Astrocyte (in vitro differentiated cells and primary cell): ENCODE data around the gene CENPF.

Experiments
- CTCF ChIP-seq: IDR thresholded peaks from 2 replicates; pipeline ENCODE4 v1.5.1; 2011; ENCODE audit warnings: low read depth, mild to moderate bottlenecking, inconsistent platforms, low read length, moderate library complexity; ENCODE audit not compliant: insufficient read depth
- EZH2 ChIP-seq: IDR thresholded peaks from 2 replicates; pipeline ENCODE4 v1.6.1; 2012; ENCODE audit warnings: mild to moderate bottlenecking, low read length, inconsistent platforms; ENCODE audit not compliant: insufficient read depth

- no peak for TF ChIP-seq EZH2
- TF ChIP-seq CTCF = no peak
Measured at GRCh38 chr1:214649607-214650006, 46.6 kb downstream of the CENPF start.
